ENCODE results near the gene BSN.

The BSN gene

GRCh38 chr3:49636883-49637609 is 82.8 kb downstream of the BSN start:
- TF ChIP-seq REST (IDR thresholded peaks at IDR 0.05; ENCODE audit: insufficient read depth in 1 of 2, low read depth in 2 of 2, low read length in 2 of 2) (no peak), TAF1 (IDR thresholded peaks at IDR 0.05; ENCODE audit: borderline replicate concordance, insufficient read depth, low read length) (no peak), POLR2AphosphoS5 (IDR thresholded peaks at IDR 0.05; ENCODE audit: low read depth, low read length) (no peak), FOXP2 (optimal IDR thresholded peaks at IDR 0.05; ENCODE audit: borderline replicate concordance, extremely low read depth, extremely low read length, insufficient read depth) (no peak), SIN3A (IDR thresholded peaks at IDR 0.05; ENCODE audit: borderline replicate concordance, insufficient read depth, low read length) (no peak)

GRCh38 chr3:49638445-49638844 is 84.2 kb downstream of the BSN start:
- TF ChIP-seq TAF1 (IDR thresholded peaks at IDR 0.05; ENCODE audit: borderline replicate concordance, insufficient read depth, low read length): no peak
- TF ChIP-seq FOXP2 (optimal IDR thresholded peaks at IDR 0.05; ENCODE audit: borderline replicate concordance, extremely low read depth, extremely low read length, insufficient read depth): no peak
- TF ChIP-seq REST (IDR thresholded peaks at IDR 0.05; ENCODE audit: insufficient read depth in 1 of 2, low read depth in 2 of 2, low read length in 2 of 2): no peak
- TF ChIP-seq POLR2AphosphoS5 (IDR thresholded peaks at IDR 0.05; ENCODE audit: low read depth, low read length): no peak
- TF ChIP-seq SIN3A (IDR thresholded peaks at IDR 0.05; ENCODE audit: borderline replicate concordance, insufficient read depth, low read length): no peak

- TF ChIP-seq POLR2AphosphoS5 (IDR thresholded peaks at IDR 0.05; ENCODE audit: low read depth, low read length): no peak
- TF ChIP-seq FOXP2 (optimal IDR thresholded peaks at IDR 0.05; ENCODE audit: borderline replicate concordance, extremely low read depth, extremely low read length, insufficient read depth): no peak
- no peak for TF ChIP-seq REST (IDR thresholded peaks at IDR 0.05; ENCODE audit: insufficient read depth in 1 of 2, low read depth in 2 of 2, low read length in 2 of 2)
These were observed 85.3 kb downstream of the BSN start for GRCh38 chr3:49639551-49639950.

- TF ChIP-seq SIN3A (IDR thresholded peaks at IDR 0.05; ENCODE audit: borderline replicate concordance, insufficient read depth, low read length) (no peak), POLR2AphosphoS5 (IDR thresholded peaks at IDR 0.05; ENCODE audit: low read depth, low read length) (no peak), REST (IDR thresholded peaks at IDR 0.05; ENCODE audit: insufficient read depth in 1 of 2, low read depth in 2 of 2, low read length in 2 of 2) (no peak), FOXP2 (optimal IDR thresholded peaks at IDR 0.05; ENCODE audit: borderline replicate concordance, extremely low read depth, extremely low read length, insufficient read depth) (no peak), TAF1 (IDR thresholded peaks at IDR 0.05; ENCODE audit: borderline replicate concordance, insufficient read depth, low read length) (no peak)
These were observed 87.0 kb downstream of the BSN start for GRCh38 chr3:49641292-49641691.
